GM12878 (cell line): ENCODE data around the gene ZNF800. TPM values are rescaled to one million over a fixed set of nuclear protein-coding genes. Genes with fewer than 3 reads are reported as not detected.

Experiments
- IKZF2 ChIP-seq, 2 experiments: fragments of 450-650 bp; IDR thresholded peaks; 2 replicates each; pipeline ENCODE4 v1.6.1; 2017; ENCODE audit warnings: mild to moderate bottlenecking in 2 of 2, moderate library complexity in 2 of 2
- SREBF2 ChIP-seq: IDR thresholded peaks from 2 replicates; pipeline ENCODE4 v1.6.1; 2012; ENCODE audit warnings: mild to moderate bottlenecking, low read length
- WRNIP1 ChIP-seq: IDR thresholded peaks from 2 replicates; pipeline ENCODE4 v1.6.1; 2011; ENCODE audit warnings: low read depth, low read length, improper control_type of control experiment, borderline replicate concordance
- polyA plus RNA-seq, 11 experiments: library from polyadenylated mRNA; depleted of rRNA in 4 of 11; unstranded in 6 of 11; stranded (reverse) in 5 of 11; fragments of >200 nt; fragmentation: Nextera tagmentation in 4 of 11; fragmentation: Illumina TruSeq in 1 of 11; extraction: Ambion mirVana in 4 of 11; extraction: Trizol in 1 of 11; gene quantifications; 1 replicate in 1 of 11; 2 replicates in 10 of 11; pipeline versions ENCODE4 v1.2.1 to v1.2.3, GENCODE V29; 2011 to 2016; ENCODE audit warnings: inconsistent platforms in 2 of 11, missing spikeins in 2 of 11, low read depth in 1 of 11
- total RNA-seq, 4 experiments: library from RNA; depleted of rRNA in 3 of 4; stranded (reverse); fragments of >200 nt in 3 of 4; fragmentation: Illumina TruSeq in 1 of 4; extraction: Trizol in 1 of 4; gene quantifications; 2 replicates each; pipeline versions ENCODE4 v1.2.1 to v1.2.3, GENCODE V29; 2013 to 2021
- TF ChIP-seq, protein P1 (sequence below): IDR thresholded peaks from 2 replicates; pipeline ENCODE4 v1.6.1; 2011; ENCODE audit warnings: low read depth, low read length, improper control_type of control experiment, borderline replicate concordance
- TF ChIP-seq, protein P2 (sequence below): fragments of 150-350 bp; IDR thresholded peaks from 2 replicates; pipeline ENCODE4 v1.6.1; 2016; ENCODE audit warnings: low read depth, low read length

ZNF800 gene
- total and polyA plus RNA-seq, 10 of the 15 experiments (the other 5 are each of a cell fraction or from before 2014, with no cell fraction given): 6.8 to 33.9 (median 23.8) TPM

DNA sequence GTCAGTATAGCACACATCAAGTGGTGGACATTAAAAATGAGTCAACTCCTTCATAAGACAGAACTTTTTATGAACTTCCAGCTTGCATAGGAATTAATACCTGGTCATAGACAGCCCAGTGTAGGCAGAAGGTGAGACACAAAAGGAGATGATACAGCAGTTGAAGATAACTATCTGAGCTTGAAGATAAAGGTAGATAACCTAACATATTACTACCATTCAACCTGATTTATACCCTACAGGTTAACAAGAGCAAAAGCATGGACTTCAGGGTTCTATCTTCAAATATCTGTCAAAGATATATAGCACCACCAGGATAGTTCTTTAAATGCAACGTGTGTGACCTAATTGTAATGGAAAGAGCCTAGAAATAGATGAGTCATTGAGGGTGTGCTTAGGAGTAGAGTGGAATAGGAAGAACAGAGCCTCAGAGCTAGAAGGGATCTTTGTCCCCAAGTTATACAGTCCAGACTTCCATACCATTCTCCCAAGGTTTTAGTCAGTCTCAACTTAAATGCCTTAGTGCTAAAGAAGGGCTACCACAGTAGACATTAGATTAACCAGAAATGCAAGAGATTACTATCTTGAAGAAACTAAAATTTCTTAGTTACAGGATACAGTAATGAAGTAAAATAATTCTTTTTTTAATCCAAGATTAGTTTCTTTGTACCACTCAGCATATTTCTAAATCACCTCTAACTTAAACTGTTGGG lies 9.2 kb downstream of the ZNF800 start (continued):
- TF ChIP-seq, protein P1, sequence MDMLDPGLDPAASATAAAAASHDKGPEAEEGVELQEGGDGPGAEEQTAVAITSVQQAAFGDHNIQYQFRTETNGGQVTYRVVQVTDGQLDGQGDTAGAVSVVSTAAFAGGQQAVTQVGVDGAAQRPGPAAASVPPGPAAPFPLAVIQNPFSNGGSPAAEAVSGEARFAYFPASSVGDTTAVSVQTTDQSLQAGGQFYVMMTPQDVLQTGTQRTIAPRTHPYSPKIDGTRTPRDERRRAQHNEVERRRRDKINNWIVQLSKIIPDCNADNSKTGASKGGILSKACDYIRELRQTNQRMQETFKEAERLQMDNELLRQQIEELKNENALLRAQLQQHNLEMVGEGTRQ: no peak
- no peak for TF ChIP-seq SREBF2
- TF ChIP-seq, protein P2, sequence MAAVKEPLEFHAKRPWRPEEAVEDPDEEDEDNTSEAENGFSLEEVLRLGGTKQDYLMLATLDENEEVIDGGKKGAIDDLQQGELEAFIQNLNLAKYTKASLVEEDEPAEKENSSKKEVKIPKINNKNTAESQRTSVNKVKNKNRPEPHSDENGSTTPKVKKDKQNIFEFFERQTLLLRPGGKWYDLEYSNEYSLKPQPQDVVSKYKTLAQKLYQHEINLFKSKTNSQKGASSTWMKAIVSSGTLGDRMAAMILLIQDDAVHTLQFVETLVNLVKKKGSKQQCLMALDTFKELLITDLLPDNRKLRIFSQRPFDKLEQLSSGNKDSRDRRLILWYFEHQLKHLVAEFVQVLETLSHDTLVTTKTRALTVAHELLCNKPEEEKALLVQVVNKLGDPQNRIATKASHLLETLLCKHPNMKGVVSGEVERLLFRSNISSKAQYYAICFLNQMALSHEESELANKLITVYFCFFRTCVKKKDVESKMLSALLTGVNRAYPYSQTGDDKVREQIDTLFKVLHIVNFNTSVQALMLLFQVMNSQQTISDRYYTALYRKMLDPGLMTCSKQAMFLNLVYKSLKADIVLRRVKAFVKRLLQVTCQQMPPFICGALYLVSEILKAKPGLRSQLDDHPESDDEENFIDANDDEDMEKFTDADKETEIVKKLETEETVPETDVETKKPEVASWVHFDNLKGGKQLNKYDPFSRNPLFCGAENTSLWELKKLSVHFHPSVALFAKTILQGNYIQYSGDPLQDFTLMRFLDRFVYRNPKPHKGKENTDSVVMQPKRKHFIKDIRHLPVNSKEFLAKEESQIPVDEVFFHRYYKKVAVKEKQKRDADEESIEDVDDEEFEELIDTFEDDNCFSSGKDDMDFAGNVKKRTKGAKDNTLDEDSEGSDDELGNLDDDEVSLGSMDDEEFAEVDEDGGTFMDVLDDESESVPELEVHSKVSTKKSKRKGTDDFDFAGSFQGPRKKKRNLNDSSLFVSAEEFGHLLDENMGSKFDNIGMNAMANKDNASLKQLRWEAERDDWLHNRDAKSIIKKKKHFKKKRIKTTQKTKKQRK: no peak
- TF ChIP-seq WRNIP1: no peak
- no peak for TF ChIP-seq IKZF2 (IDR thresholded peaks at IDR 0.05)
